ENCODE measurements around the gene RABL2A.
"Not testable (repeated sequence)": the region's sequence is repeated elsewhere in the genome, so short reads cannot be mapped to it uniquely, and the experiment has no call there.

DNA sequence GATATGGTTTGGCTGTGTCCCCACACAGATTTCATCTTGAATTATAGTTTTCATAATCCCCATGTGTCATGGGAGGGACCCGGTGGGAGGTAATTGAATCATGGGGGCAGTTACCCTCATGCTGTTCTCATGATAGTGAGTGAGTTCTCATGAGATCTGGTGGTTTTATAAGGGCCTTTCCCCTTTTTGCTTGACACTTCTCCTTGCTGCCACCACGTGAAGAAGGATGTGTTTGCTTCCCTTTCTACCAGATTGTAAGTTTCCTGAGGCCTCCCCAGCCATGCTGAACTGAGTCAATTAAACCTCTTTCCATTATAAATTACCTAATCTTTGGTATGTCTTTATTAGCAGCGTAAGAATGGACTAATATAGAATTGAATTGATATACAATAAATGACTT lies 63.8 kb downstream of the RABL2A start:
- TF ChIP-seq, protein P1, sequence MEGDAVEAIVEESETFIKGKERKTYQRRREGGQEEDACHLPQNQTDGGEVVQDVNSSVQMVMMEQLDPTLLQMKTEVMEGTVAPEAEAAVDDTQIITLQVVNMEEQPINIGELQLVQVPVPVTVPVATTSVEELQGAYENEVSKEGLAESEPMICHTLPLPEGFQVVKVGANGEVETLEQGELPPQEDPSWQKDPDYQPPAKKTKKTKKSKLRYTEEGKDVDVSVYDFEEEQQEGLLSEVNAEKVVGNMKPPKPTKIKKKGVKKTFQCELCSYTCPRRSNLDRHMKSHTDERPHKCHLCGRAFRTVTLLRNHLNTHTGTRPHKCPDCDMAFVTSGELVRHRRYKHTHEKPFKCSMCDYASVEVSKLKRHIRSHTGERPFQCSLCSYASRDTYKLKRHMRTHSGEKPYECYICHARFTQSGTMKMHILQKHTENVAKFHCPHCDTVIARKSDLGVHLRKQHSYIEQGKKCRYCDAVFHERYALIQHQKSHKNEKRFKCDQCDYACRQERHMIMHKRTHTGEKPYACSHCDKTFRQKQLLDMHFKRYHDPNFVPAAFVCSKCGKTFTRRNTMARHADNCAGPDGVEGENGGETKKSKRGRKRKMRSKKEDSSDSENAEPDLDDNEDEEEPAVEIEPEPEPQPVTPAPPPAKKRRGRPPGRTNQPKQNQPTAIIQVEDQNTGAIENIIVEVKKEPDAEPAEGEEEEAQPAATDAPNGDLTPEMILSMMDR (IDR thresholded peaks at IDR 0.05): not testable (repeated sequence)
- TF ChIP-seq EZH2phosphoT487 (IDR thresholded peaks at IDR 0.05): not testable (repeated sequence)
